ENCODE measurements around the gene B4GALT5. TPM values are rescaled to one million over a fixed set of nuclear protein-coding genes. Genes with fewer than 3 reads are reported as not detected.

The B4GALT5 gene
- total RNA-seq, 1 donor from 2014 or later, result 47.9 TPM

- H3K36me3 Mint-ChIP-seq, result peaks cover 52% of the 10 kb centered on the region
- peaks cover 9% of the 10 kb centered on the region for H3K4me1 Mint-ChIP-seq (ENCODE audit: unreplicated experiment)
- H3K4me3 Mint-ChIP-seq, result no peak overlapping the region
- no peak for DNase-seq (ENCODE audit: extremely low spot score, unreplicated experiment)
- no peaks in the 10 kb centered on the region for H3K27me3 Mint-ChIP-seq
- no peaks in the 10 kb centered on the region for H3K9me3 Mint-ChIP-seq
- no peak overlapping the region for H3K27ac Mint-ChIP-seq
- no peak for TF ChIP-seq CTCF (conservative IDR thresholded peaks at IDR 0.05)
Observed at GRCh38 chr20:49635866-49636265, 77.8 kb downstream of the B4GALT5 start.

GRCh38 chr20:49635166-49635565 is 78.5 kb downstream of the B4GALT5 start:
- no peaks in the 10 kb centered on the region for H3K9me3 Mint-ChIP-seq
- no peak for DNase-seq (ENCODE audit: extremely low spot score, unreplicated experiment)
- no peak overlapping the region for H3K4me3 Mint-ChIP-seq
- H3K27ac Mint-ChIP-seq, result no peak overlapping the region
- peaks cover 9% of the 10 kb centered on the region for H3K4me1 Mint-ChIP-seq (ENCODE audit: unreplicated experiment)
- peaks cover 48% of the 10 kb centered on the region for H3K36me3 Mint-ChIP-seq
- H3K27me3 Mint-ChIP-seq, result no peaks in the 10 kb centered on the region
- no peak for TF ChIP-seq CTCF (conservative IDR thresholded peaks at IDR 0.05)

- no peaks in the 10 kb centered on the region for H3K27me3 Mint-ChIP-seq
- H3K36me3 Mint-ChIP-seq, result peaks cover 43% of the 10 kb centered on the region
- no peak overlapping the region for H3K4me3 Mint-ChIP-seq
- H3K9me3 Mint-ChIP-seq, result no peaks in the 10 kb centered on the region
- no peak for TF ChIP-seq CTCF (conservative IDR thresholded peaks at IDR 0.05)
- H3K4me1 Mint-ChIP-seq (ENCODE audit: unreplicated experiment), result peaks cover 9% of the 10 kb centered on the region
- H3K27ac Mint-ChIP-seq, result no peak overlapping the region
- DNase-seq (ENCODE audit: extremely low spot score, unreplicated experiment), result no peak
Observed at GRCh38 chr20:49634116-49634515, 79.6 kb downstream of the B4GALT5 start.

- H3K9me3 Mint-ChIP-seq, result no peaks in the 10 kb centered on the region
- H3K27me3 Mint-ChIP-seq, result no peaks in the 10 kb centered on the region
- H3K4me1 Mint-ChIP-seq (ENCODE audit: unreplicated experiment), result peaks cover 9% of the 10 kb centered on the region
- peak overlapping the region; percentile 15 for H3K27ac Mint-ChIP-seq
- DNase-seq (ENCODE audit: extremely low spot score, unreplicated experiment), result no peak
- H3K36me3 Mint-ChIP-seq, result peaks cover 43% of the 10 kb centered on the region
- TF ChIP-seq CTCF (conservative IDR thresholded peaks at IDR 0.05), result no peak
- no peak overlapping the region for H3K4me3 Mint-ChIP-seq
Observed at GRCh38 chr20:49633643-49634042, 80.0 kb downstream of the B4GALT5 start.

- Mint-ChIP-seq H3K9me3 (no peaks in the 10 kb centered on the region), H3K4me3 (no peak overlapping the region), H3K27ac (no peak overlapping the region), H3K27me3 (no peaks in the 10 kb centered on the region), H3K4me1 (ENCODE audit: unreplicated experiment) (peaks cover 9% of the 10 kb centered on the region), H3K36me3 (peaks cover 43% of the 10 kb centered on the region)
- TF ChIP-seq CTCF (conservative IDR thresholded peaks at IDR 0.05), result no peak
- DNase-seq (ENCODE audit: extremely low spot score, unreplicated experiment), result no peak
Observed at GRCh38 chr20:49633023-49633422, 80.7 kb downstream of the B4GALT5 start.

GRCh38 chr20:49631856-49632418 is 81.7 kb downstream of the B4GALT5 start:
- Mint-ChIP-seq H3K4me3 (no peak overlapping the region), H3K9me3 (no peaks in the 10 kb centered on the region), H3K4me1 (ENCODE audit: unreplicated experiment) (peaks cover 13% of the 10 kb centered on the region), H3K36me3 (peaks cover 39% of the 10 kb centered on the region), H3K27ac (peak overlapping the region; percentile 74), H3K27me3 (no peaks in the 10 kb centered on the region)
- no peak for DNase-seq (ENCODE audit: extremely low spot score, unreplicated experiment)
- no peak for TF ChIP-seq CTCF (conservative IDR thresholded peaks at IDR 0.05)

Measured in type B pancreatic cell (in vitro differentiated cells).